DMS 273 treated with DMSO at 0.1 percent for 48 hours (cell line): ENCODE data around the gene CLP1.

Experiments used
- DNase-seq: peaks from one replicate; lab custom pipeline; 2025; lab: John Stamatoyannopoulos, UW

Gene CLP1

GRCh38 chr11:57657194-57658022 lies at the start of gene CLP1:
Gene CLP1 (plus strand): TSS chr11:57657762. CDS start chr11:57659477, 1,715 bp downstream.
- peak; percentile 94 for DNase-seq

- no peak for DNase-seq
Measured at GRCh38 chr11:57610170-57610569, 47.4 kb upstream of the CLP1 start.

- no peak for DNase-seq
Measured at GRCh38 chr11:57614234-57614772, 43.3 kb upstream of the CLP1 start.

DNA sequence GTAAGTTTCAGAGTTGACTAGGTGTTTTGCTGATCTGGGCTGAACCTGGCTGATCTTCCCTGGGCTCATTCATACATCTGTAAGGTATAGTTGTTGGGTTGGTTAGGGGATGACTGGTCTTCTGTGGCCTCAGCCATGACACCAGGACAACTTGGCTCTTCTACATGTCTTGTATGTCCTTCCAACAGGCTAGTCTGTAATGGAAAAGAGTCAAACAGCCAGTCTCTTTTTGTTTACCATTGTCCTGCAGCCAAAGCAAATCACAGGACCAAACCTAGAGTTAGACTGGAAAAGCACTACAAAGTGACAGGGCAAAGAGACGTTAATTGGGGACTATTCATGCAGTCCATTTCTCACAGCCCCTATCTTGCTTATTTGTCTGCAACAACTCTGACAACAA lies 42.3 kb upstream of the CLP1 start:
- no peak for DNase-seq

- no peak for DNase-seq
Measured at GRCh38 chr11:57616595-57616994, 41.0 kb upstream of the CLP1 start.

GRCh38 chr11:57618438-57618837 lies 39.1 kb upstream of the CLP1 start:
- no peak for DNase-seq

GRCh38 chr11:57619331-57619730 lies 38.2 kb upstream of the CLP1 start:
- no peak for DNase-seq

GRCh38 chr11:57620467-57620866 lies 37.1 kb upstream of the CLP1 start:
- no peak for DNase-seq

- DNase-seq, result no peak
Measured at GRCh38 chr11:57622263-57622662, 35.3 kb upstream of the CLP1 start.

DNA sequence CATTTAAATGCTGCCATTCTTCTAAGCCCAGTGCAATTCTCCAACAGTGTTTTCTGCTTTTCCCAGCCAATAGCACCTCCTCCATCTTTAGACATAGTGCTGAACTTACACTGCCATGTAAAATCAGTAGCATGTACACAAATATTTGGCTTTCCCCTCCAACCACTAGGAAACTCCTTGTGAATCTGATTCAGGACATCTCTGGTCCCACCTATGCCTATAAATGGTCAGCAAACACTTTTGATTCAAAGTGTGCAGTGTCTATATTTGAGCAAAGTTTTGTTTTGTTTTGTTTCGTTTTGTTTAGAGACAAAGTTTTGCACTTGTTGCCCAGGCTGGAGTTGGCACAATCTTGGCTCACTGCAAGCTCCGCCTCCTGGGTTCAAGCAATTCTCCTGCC lies 32.7 kb upstream of the CLP1 start:
- no peak for DNase-seq

DNA sequence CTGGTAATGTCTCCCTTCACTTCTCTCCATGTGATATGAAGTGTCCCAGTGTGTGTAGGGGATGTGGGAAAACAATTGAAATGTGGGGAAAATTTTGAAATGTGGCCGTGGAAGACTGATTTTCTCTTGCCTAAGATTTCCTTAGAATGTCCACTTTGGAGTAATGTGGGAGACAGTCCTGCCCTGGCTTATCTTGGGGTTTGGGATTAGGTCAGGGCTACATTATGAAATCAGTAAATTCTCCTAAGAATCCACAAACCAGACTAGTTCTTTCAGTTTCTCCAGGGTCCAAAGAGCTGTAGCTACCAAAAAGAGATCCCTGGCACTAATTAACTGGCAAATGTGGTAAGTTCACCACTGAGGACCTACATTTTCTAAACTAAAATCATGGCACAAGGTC lies 30.7 kb upstream of the CLP1 start:
- DNase-seq, result no peak

DNA sequence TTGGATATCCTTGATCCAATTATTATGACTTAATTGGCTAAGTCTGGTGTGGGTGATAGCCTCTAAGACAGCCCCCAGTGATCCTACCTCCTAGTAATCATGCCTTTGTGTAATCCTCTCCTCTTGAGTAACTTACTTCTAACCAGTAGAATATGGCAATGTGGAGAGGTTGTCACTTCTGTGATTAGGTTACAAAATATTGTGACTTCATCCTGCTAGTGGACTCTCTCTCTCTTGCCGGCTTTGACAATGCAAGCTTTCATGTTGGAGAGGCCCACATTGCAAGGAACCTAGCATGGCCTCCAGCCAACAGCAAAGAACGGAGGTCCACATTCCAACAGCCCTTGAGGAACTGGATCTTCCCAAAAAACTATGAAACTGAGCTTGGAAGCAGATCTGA lies 27.4 kb upstream of the CLP1 start:
- DNase-seq, result no peak

DNA sequence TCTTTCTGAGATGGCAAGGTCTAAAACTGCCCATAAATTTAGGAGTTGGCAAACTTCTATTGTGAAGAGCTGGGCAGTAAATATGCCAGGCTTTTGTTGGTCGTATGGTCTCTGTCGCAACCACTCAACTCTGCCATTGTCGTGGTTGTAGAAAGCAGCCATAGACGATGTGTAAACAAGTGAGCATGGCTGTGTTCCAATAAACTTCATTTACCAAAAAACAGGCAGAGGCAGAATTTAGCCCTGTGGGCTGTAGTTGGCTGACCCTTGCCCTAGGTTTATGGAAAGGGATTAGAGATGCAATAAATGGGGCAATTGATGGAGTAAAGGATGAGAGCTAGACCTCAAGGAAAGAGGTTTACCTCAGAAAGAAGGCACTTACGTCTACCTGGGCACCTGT lies 25.4 kb upstream of the CLP1 start:
- DNase-seq, result no peak

GRCh38 chr11:57633394-57634070 lies 24.0 kb upstream of the CLP1 start:
- no peak for DNase-seq

- no peak for DNase-seq
Measured at GRCh38 chr11:57634311-57634710, 23.3 kb upstream of the CLP1 start.

GRCh38 chr11:57635246-57635645 lies 22.3 kb upstream of the CLP1 start:
- no peak for DNase-seq

DNA sequence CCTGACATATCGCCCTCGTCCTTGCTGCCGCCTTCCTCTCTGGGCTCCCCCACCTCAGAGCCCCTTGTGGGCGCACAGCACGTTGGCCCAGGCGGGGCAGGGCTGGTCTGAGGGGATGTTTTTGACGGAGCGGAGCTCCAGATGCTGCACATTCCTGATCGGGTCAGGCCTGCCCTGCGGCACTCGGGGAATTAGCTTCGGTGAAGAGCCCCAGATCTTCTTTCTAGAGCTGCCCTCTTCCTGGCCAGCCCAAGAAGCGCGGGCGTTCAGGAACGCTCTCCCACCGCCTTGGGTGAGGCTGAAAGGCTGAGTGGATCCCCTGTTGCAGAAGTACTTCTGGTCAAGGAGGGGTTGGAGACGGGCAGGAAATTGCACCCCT lies 19.9 kb upstream of the CLP1 start:
- DNase-seq, result no peak

- DNase-seq, result peak; percentile 28
Measured at GRCh38 chr11:57638005-57638781, 19.4 kb upstream of the CLP1 start.

DNA sequence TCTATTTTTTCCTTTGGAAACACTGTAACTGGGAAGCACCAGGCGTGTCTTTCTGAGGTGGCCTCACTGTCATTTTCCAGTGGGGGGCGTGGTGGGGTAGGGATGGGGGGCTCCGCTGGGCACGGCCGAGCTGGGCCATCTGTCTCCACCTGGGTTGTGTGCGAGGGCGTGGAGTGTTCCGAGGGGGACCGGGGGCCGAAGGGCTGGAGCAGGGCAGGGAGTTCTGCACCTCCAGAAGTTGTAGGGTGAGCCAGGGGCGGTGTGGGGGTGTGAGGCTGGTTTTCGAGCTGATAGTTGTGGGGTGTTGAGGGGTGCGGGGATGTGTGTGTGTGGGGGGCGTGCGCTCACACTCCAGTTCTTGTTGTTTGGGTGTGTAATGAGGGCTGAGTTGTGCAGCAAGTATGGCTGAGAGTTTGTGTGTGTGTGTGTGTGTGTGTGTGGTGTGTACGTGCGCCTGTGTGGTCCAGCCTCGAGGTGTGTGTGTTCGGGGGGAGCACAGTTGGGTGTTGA lies 18.7 kb upstream of the CLP1 start:
- DNase-seq, result no peak

GRCh38 chr11:57639321-57640067 lies 18.1 kb upstream of the CLP1 start:
- DNase-seq, result no peak

DNA sequence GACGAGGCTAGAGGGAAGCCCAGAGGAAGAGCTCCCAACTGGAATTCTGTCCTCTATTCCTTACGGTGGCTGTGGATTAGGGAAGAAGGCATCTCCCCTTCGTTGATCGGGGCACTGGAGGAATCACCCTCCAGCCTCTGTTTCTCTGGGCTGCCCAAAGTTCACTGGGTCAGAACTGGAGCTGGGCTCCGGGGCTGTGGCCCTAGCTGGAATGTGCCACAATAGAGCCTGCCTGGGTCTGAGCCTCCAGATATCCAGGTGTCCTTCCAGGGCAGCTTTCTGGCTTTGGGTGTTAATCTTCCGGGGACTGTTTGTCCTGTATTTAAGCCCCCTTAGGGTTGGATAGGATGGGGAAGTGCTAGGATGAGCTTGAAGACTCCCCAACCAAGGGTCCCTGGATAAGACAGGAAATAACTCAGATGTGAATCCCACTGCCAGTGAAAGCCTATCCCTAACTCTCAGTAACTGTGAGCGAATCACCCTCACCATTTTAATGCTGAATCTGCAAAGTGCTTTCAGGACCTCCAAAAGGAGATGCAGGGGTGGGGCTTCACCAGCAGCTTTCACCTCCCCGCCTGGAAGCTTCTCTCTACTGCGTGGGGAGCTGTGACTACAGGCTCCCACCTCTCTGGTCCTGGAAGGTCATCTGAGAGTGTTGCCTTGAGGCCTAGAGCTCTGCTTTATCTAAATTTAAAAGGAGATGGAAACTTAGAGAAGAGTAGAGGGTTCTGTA lies 17.3 kb upstream of the CLP1 start:
- no peak for DNase-seq
